ENCODE measurements around the gene TNNI2. TPM values are rescaled to one million over a fixed set of nuclear protein-coding genes. Genes with fewer than 3 reads are reported as not detected.

Gene TNNI2
- total RNA-seq, 4 donors from 2014 or later, result 17.4 to 63.6 (median 27.2) TPM

- Histone ChIP-seq H3K4me3 (no peak overlapping the region), H3K36me3 (no peaks in the 10 kb centered on the region), H3K27ac (peak overlapping the region; percentile 53), H3K4me1 (peaks cover 58% of the 10 kb centered on the region), H3K9me3 (no peaks in the 10 kb centered on the region), H3K27me3 (no peaks in the 10 kb centered on the region)
- no peak for TF ChIP-seq POLR2AphosphoS5 (IDR thresholded peaks at IDR 0.05)
- TF ChIP-seq CTCF (IDR thresholded peaks at IDR 0.05), result no peak
- no peak for TF ChIP-seq EP300 (IDR thresholded peaks at IDR 0.05)
- no peak for TF ChIP-seq POLR2A (IDR thresholded peaks at IDR 0.05)
- DNase-seq (ENCODE audit: low spot score in 2 of 2), result no peak
- WGBS, result 70% methylated on average over 4 of the region's 29 CpGs
These were observed 3.6 kb downstream of the TNNI2 start for GRCh38 chr11:1842149-1843097.

GRCh38 chr11:1843098-1843473 lies 4.3 kb downstream of the TNNI2 start:
- no peaks in the 10 kb centered on the region for H3K36me3 ChIP-seq

GRCh38 chr11:1843796-1844195 lies 5.0 kb downstream of the TNNI2 start:
- DNase-seq (ENCODE audit: low spot score in 2 of 2), result no peak
- TF ChIP-seq EP300 (IDR thresholded peaks at IDR 0.05) (no peak), POLR2A (IDR thresholded peaks at IDR 0.05) (no peak), POLR2AphosphoS5 (IDR thresholded peaks at IDR 0.05) (no peak), CTCF (IDR thresholded peaks at IDR 0.05) (no peak)
- H3K4me3 ChIP-seq, result no peak overlapping the region
- no peaks in the 10 kb centered on the region for H3K36me3 ChIP-seq
- WGBS, result 91% methylated on average over 8 of the region's 8 CpGs
- peaks cover 45% of the 10 kb centered on the region for H3K4me1 ChIP-seq
- H3K27ac ChIP-seq, result no peak overlapping the region
- no peaks in the 10 kb centered on the region for H3K27me3 ChIP-seq
- H3K9me3 ChIP-seq, result no peaks in the 10 kb centered on the region

More at GRCh38 chr11:1843098-1843473, 4.3 kb downstream of the TNNI2 start:
- Histone ChIP-seq H3K4me1 (peaks cover 52% of the 10 kb centered on the region), H3K27me3 (no peaks in the 10 kb centered on the region), H3K27ac (peak overlapping the region; percentile 53), H3K4me3 (no peak overlapping the region), H3K9me3 (no peaks in the 10 kb centered on the region)
- 65% methylated on average over 10 of the region's 11 CpGs for WGBS
- DNase-seq (ENCODE audit: low spot score in 2 of 2), result no peak
- TF ChIP-seq POLR2A (IDR thresholded peaks at IDR 0.05) (no peak), CTCF (IDR thresholded peaks at IDR 0.05) (no peak), POLR2AphosphoS5 (IDR thresholded peaks at IDR 0.05) (no peak), EP300 (IDR thresholded peaks at IDR 0.05) (no peak)

- H3K27me3 ChIP-seq, result no peaks in the 10 kb centered on the region
- no peak for TF ChIP-seq POLR2AphosphoS5 (IDR thresholded peaks at IDR 0.05)
- no peak for TF ChIP-seq POLR2A (IDR thresholded peaks at IDR 0.05)
- no peak for TF ChIP-seq CTCF (IDR thresholded peaks at IDR 0.05)
- TF ChIP-seq EP300 (IDR thresholded peaks at IDR 0.05), result no peak
- no peak for DNase-seq (ENCODE audit: low spot score in 2 of 2)
- WGBS, result 47% methylated on average over 16 of the region's 23 CpGs
- H3K27ac ChIP-seq, result no peak overlapping the region
- no peaks in the 10 kb centered on the region for H3K36me3 ChIP-seq
- no peak overlapping the region for H3K4me3 ChIP-seq
- H3K9me3 ChIP-seq, result no peaks in the 10 kb centered on the region
- peaks cover 39% of the 10 kb centered on the region for H3K4me1 ChIP-seq
These were observed 5.7 kb downstream of the TNNI2 start for GRCh38 chr11:1844221-1845094.

GRCh38 chr11:1845095-1845429 lies 6.3 kb downstream of the TNNI2 start:
- H3K4me3 ChIP-seq, result no peak overlapping the region
- no peaks in the 10 kb centered on the region for H3K36me3 ChIP-seq
- no peak for TF ChIP-seq POLR2A (IDR thresholded peaks at IDR 0.05)
- no peak for TF ChIP-seq CTCF (IDR thresholded peaks at IDR 0.05)
- TF ChIP-seq POLR2AphosphoS5 (IDR thresholded peaks at IDR 0.05), result no peak
- TF ChIP-seq EP300 (IDR thresholded peaks at IDR 0.05), result no peak
- no peak for DNase-seq (ENCODE audit: low spot score in 2 of 2)
- peaks cover 33% of the 10 kb centered on the region for H3K4me1 ChIP-seq
- no peak overlapping the region for H3K27ac ChIP-seq
- no peaks in the 10 kb centered on the region for H3K27me3 ChIP-seq
- 84% methylated on average over 1 of the region's 1 CpG for WGBS
- H3K9me3 ChIP-seq, result no peaks in the 10 kb centered on the region

Data from suprapubic skin (tissue), 4 donors.